Measurements from ENCODE around the gene DLG2.
"Not testable (repeated sequence)": the region's sequence is repeated elsewhere in the genome, so short reads cannot be mapped to it uniquely, and the experiment has no call there.

DLG2 gene

GRCh38 chr11:85118151-85118550, 509.0 kb downstream of the DLG2 start:
- DNase-seq (ENCODE audit: low read depth in 2 of 2): no peak

GRCh38 chr11:85115798-85116197, 511.3 kb downstream of the DLG2 start:
- no peak for DNase-seq (ENCODE audit: low read depth in 2 of 2)

- DNase-seq (ENCODE audit: low read depth in 2 of 2): no peak
These were observed 512.4 kb downstream of the DLG2 start for GRCh38 chr11:85114786-85115185.

DNA sequence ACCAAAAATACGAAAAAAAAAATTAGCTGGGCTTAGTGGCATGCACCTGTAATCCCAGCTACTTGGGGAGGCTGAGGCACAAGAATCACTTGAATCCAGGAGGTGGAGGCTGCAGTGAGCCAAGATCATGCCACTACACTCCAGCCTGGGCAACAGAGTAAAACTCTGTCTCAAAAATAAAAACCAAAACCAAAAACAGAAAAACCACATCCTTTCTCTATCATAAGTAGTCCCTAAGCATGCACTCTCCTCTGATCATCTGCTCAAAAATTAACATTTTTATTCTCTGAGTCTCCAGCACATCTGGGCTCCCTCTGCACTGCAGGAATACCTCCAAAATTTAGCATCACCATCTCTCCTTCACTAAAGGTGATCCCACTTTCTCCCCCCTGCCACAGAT, 516.9 kb downstream of the DLG2 start:
- DNase-seq (ENCODE audit: low read depth in 2 of 2): not testable (repeated sequence)

DNA sequence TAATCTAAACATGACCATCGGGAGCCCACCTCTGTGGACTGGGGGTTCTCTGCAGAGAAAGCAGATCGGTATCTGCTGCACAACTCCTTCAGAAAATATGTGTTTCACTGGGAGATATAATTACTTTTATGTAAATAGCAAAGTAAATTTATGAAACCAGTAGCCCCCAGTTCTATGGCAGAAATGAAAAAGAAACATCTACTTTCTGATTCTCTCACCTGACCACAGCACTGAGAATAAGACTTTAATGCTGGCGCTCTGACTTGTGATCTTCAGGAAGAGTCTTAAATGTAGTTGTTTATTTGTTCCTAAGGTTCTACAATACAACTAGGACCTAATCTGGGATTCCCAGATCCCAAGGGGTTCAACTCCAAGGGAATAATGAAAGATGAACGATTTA, 518.0 kb downstream of the DLG2 start:
- no peak for DNase-seq (ENCODE audit: low read depth in 2 of 2)

DNA sequence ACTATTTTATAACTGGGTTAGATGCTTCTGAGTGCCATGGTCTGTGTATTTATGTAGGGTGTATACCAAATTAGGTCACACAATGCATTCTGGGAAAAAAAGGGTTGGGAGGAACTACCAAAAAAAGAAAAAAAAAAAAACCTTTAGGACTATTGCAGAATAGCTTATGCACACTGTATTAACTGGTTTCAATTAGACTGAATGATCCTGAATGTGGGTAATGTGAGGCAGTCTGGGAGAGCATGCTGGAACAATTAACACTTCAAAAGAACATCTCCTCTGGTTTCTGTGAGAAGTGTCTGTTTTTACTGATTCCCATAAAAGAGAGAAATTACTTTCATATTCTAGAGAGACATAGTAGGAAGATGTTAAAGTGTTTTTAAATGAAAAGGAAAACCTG, 521.3 kb downstream of the DLG2 start:
- no peak for DNase-seq (ENCODE audit: low read depth in 2 of 2)

GRCh38 chr11:85099522-85099921, 527.6 kb downstream of the DLG2 start:
- DNase-seq (ENCODE audit: low read depth in 2 of 2): no peak

GRCh38 chr11:85098996-85099395, 528.1 kb downstream of the DLG2 start:
- DNase-seq (ENCODE audit: low read depth in 2 of 2): no peak

DNA sequence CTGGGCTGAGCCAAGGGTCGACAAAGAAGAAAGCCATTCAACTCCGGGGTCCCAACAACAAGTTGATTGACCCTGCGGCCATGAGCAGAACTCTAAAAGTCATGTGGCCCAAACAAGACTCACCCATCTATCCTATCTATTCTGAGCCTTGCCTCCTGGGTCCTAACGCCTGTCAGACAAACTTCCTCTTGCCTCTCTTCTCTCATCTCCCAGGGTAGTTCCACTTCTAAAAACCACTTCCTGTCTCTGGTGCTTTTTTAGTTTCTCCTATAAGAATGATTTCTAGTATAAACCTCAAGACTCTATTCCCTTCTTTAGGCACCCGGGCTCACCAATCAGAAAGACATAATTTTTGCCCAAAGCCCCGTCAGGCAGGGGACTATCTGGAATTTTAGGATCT, 530.2 kb downstream of the DLG2 start:
- DNase-seq (ENCODE audit: low read depth in 2 of 2): no peak

- no peak for DNase-seq (ENCODE audit: low read depth in 2 of 2)
These were observed 531.9 kb downstream of the DLG2 start for GRCh38 chr11:85095239-85095638.

- no peak for DNase-seq (ENCODE audit: low read depth in 2 of 2)
These were observed 532.3 kb downstream of the DLG2 start for GRCh38 chr11:85094795-85095194.

GRCh38 chr11:85089654-85090053, 537.5 kb downstream of the DLG2 start:
- DNase-seq (ENCODE audit: low read depth in 2 of 2): no peak

DNA sequence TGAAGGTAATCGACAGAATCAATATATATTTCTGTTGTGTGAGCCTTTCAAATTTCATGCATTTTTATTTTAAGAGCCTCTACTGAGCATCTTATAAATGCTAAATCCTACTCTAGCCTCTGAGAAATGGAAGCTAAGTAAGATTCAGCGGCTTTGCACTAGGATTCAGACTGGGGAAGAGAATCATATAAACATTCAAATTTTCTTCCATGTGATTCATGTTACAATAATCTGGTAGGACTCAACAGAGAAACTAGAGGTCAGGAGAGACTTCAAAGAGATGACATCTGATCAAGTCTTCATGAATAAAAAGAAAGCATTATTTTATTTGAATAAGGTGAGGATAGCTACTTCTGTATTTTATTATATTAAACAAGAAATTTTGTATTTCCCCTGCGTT, 538.9 kb downstream of the DLG2 start:
- no peak for DNase-seq (ENCODE audit: low read depth in 2 of 2)

DNA sequence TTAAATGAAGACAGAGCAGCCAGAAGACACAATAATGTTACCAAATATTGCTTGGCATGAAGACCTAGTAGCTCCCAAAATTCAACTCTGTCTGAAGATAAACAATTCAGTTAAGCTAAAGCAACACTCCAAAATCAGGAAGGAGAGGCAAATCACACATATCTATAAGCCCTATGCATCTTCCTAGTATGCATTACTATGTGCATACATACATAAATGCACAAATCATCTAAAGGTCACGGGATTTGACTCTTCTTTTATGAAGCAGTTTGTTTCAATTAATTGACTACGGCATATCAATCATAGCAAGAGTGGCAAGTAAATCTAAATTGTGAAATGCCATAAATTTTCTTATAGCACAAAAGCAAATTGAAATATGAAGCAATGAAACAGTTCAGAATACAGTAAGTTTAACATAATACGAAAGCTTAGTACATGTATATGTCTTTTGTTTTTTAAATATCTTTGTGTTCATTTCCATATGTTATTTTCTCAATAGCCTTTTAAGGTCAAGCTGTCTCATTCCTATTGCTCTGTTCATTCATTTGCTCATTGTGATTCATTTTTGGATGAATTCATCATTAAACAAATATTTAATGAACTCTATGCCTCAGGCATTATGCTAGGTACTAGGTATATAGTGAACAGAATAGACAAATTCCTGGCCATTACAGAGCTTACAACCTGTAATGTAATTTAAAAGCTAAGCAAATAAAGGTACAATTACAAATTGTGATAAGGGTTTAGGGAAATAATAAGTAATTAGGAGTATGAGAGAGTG, 540.5 kb downstream of the DLG2 start:
- DNase-seq (ENCODE audit: low read depth in 2 of 2): no peak

DNA sequence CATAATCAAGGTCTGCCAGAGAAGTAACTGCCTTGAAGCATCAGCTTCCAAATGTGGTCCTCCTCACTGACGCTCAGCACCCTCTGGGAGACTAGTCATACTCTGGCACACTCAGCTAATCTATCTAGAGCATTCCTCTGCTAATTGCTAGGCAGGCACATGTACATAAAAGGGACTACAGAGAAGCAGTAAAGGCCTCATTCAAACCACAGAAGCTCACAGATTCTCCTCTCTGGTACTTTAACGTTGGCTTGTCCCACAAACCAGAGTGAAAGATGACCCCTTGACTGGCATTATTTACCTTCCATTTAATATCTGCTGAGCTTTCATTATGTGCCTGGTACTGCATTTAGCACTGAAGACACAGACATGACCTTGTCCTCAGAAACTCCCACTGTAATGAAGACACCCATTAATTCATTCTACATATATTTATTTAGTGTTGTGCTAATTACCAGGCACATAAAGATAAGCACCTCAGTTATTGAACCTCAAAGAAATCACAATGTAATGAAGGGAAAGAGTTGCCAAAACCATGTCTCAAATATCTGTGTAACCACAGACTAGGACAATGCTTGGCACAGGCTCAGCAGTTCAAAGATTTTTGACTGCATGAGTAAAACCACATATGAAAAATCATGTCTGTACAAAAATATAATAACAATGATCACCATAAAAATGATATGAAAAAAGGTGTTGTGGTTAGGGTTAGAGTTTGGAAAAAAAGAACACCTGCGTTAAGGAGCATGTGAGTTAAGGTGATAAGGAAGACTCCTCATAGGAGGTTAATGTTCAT, 550.4 kb downstream of the DLG2 start:
- DNase-seq (ENCODE audit: low read depth in 2 of 2): no peak

DNA sequence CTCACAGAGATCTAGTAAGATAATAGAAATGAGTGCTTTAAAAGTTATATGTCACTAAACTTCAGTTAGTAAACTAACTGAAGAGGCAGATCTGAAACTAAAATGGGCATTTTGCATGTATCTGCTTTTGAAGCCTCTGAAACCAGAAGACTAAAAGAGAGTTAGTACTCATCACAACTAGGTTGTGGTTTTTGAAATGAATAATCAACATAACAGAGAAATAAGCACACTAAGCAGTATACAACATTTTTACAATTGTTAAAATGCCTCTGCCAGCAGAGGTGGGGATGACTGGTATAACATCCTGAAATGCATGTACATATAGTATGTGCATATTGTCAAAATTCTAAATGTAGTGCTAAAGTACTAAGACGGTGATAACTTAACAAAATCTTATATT, 564.5 kb downstream of the DLG2 start:
- no peak for DNase-seq (ENCODE audit: low read depth in 2 of 2)

DNA sequence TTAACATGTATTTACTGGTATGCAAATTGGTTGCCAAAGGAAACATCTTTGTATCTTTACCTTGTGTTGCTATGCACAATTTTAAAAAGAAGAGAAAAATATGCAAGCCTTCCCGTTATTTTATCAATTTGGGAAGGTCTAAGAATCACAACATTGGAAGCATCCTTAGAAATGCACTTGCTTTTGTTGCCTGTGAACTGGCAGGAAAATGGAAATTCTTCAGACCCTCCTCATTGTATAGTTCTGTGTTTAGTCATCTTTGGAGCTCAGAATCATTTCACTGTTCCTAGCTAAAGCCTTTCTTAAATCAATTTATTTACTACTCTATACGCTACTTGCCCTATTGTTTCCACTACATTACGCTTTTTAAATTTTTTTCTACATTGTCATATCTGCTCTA, 574.5 kb downstream of the DLG2 start:
- DNase-seq (ENCODE audit: low read depth in 2 of 2): no peak

- DNase-seq (ENCODE audit: low read depth in 2 of 2): no peak
These were observed 578.3 kb downstream of the DLG2 start for GRCh38 chr11:85048801-85049200.

GRCh38 chr11:85045716-85046115, 581.4 kb downstream of the DLG2 start:
- no peak for DNase-seq (ENCODE audit: low read depth in 2 of 2)

DNA sequence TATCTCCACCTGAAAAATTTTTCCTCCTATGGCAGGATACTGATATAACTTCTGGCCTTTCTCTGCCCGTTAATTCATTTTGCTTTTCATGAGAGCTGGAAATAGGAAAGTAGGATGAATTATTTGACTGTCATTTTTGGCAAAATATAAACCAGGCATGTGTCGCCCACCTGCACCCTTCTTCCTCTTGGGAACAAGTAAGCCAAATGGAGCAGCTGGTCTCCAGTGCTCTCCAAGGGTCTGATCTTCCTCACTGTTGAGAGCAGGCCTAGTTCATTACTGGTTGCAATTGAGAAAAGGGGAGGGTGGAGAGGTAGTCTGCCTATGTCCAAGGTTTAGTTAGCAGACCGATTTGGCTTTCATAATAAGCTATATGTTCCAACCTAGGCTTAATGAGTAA, 582.2 kb downstream of the DLG2 start:
- DNase-seq (ENCODE audit: low read depth in 2 of 2): no peak

GRCh38 chr11:85042361-85042760, 584.8 kb downstream of the DLG2 start:
- no peak for DNase-seq (ENCODE audit: low read depth in 2 of 2)

DNA sequence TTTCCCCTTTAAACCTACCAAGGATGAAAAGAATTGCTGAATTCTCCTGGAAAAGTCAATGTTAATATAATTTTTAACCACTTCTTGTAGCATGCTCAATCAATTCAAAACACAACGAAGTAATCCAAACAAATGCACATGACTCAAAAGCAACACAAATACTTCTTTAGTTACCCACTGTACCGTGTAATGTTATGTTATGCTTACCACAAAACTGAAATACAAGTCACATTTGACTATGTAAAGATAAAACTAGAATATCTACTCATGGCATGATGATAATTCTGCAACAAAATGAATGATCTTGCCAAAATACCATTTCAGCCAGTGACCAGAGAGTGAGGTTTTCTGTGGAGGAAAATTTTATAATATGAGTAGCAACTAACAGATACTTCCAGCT, 587.0 kb downstream of the DLG2 start:
- DNase-seq (ENCODE audit: low read depth in 2 of 2): no peak

- no peak for DNase-seq (ENCODE audit: low read depth in 2 of 2)
These were observed 597.2 kb downstream of the DLG2 start for GRCh38 chr11:85029964-85030363.

Data from stimulated activated CD4-positive, alpha-beta T cell treated with anti-CD3 and anti-CD28 coated beads, Interleukin-1b, Interleukin-23, amount 100 ng/mL, for 4 hours (primary cell).